Measurements from ENCODE around the gene ADRM1. TPM values are rescaled to one million over a fixed set of nuclear protein-coding genes. Genes with fewer than 3 reads are reported as not detected.

ADRM1 gene
- polyA plus RNA-seq, 2 of the 4 experiments (the other 2 are of a cell fraction): 87.9 to 130 TPM

- DNase-seq (ENCODE audit: low read depth in 1 of 2, low spot score in 1 of 2): no peak
- Histone ChIP-seq H3K4me3 (no peak overlapping the region), H3K4me1 (no peaks in the 10 kb centered on the region), H3K9me3 (no peaks in the 10 kb centered on the region), H3K27ac (no peak overlapping the region), H3K4me2 (no peak overlapping the region)
- WGBS (ENCODE audit: missing lambda C conversion rate): 93% methylated on average over 20 of the region's 20 CpGs
- no peak for ATAC-seq
- ChIA-PET CTCF (interaction anchor here (1.2 kb wide), 2 partner anchors 89 kb away, joined by 4 to 8 read pairs; no protein-coding TSS in a partner anchor), POLR2A (no interaction called here)
- no peak for FAIRE-seq
- TF ChIP-seq JUN (IDR thresholded peaks at IDR 0.05) (no peak), POLR2A (IDR thresholded peaks at IDR 0.05; ENCODE audit: low read length) (no peak), POLR2AphosphoS2 (conservative IDR thresholded peaks at IDR 0.05; ENCODE audit: low read length) (no peak), CBX2 (IDR thresholded peaks at IDR 0.05; ENCODE audit: borderline replicate concordance, low read depth) (no peak), CHD2 (IDR thresholded peaks at IDR 0.05; ENCODE audit: low read length, partially characterized antibody) (no peak)
- TF ChIP-seq, protein P1, sequence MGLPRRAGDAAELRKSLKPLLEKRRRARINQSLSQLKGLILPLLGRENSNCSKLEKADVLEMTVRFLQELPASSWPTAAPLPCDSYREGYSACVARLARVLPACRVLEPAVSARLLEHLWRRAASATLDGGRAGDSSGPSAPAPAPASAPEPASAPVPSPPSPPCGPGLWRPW (IDR thresholded peaks at IDR 0.05): no peak
Measured at GRCh38 chr20:62293111-62293784, 9.5 kb upstream of the ADRM1 start.

GRCh38 chr20:62293946-62294345, 8.9 kb upstream of the ADRM1 start:
- Histone ChIP-seq H3K4me3 (no peak overlapping the region), H3K4me1 (no peaks in the 10 kb centered on the region), H3K27ac (no peak overlapping the region), H3K9me3 (no peaks in the 10 kb centered on the region), H3K4me2 (no peak overlapping the region)
- no peak for DNase-seq (ENCODE audit: low read depth in 1 of 2, low spot score in 1 of 2)
- ChIA-PET POLR2A (no interaction called here), CTCF (interaction anchor here (1.2 kb wide), 1 partner anchor 89 kb away, joined by 4 read pairs; no protein-coding TSS in a partner anchor)
- 82% methylated on average over 9 of the region's 9 CpGs for WGBS (ENCODE audit: missing lambda C conversion rate)
- no peak for FAIRE-seq
- no peak for ATAC-seq
- no peak for TF ChIP-seq KDM1A (IDR thresholded peaks at IDR 0.05; ENCODE audit: low read depth)
- TF ChIP-seq HMGXB4 (CRISPR knock-in tag; IDR thresholded peaks at IDR 0.05; ENCODE audit: borderline replicate concordance): no peak
- no peak for TF ChIP-seq MAZ (IDR thresholded peaks at IDR 0.05; ENCODE audit: borderline replicate concordance, low read depth, low read length)
- TF ChIP-seq FOSB (CRISPR knock-in tag; IDR thresholded peaks at IDR 0.05): no peak
- no peak for TF ChIP-seq ZFP36 (IDR thresholded peaks at IDR 0.05; ENCODE audit: borderline replicate concordance, partially characterized antibody)
- no peak for TF ChIP-seq PHF8 (IDR thresholded peaks at IDR 0.05; ENCODE audit: borderline replicate concordance, low read depth)
- no peak for TF ChIP-seq NFE2L2 (conservative IDR thresholded peaks at IDR 0.05; ENCODE audit: low read length)
- TF ChIP-seq EHF (CRISPR knock-in tag; IDR thresholded peaks at IDR 0.05): no peak
- no peak for TF ChIP-seq CEBPB (IDR thresholded peaks at IDR 0.05)
- no peak for TF ChIP-seq CBX8 (IDR thresholded peaks at IDR 0.05)
- no peak for TF ChIP-seq CTCF (IDR thresholded peaks at IDR 0.05)
- no peak for TF ChIP-seq RNF2 (IDR thresholded peaks at IDR 0.05; ENCODE audit: borderline replicate concordance, low read depth)
- TF ChIP-seq FOXS1 (CRISPR knock-in tag; IDR thresholded peaks at IDR 0.05): no peak
- no peak for TF ChIP-seq ZC3H11A (IDR thresholded peaks at IDR 0.05)
- no peak for TF ChIP-seq KDM5A (IDR thresholded peaks at IDR 0.05)
- TF ChIP-seq RFX5 (IDR thresholded peaks at IDR 0.05): no peak
- no peak for TF ChIP-seq JUN (IDR thresholded peaks at IDR 0.05)
- TF ChIP-seq HEYL (CRISPR knock-in tag; IDR thresholded peaks at IDR 0.05): no peak
